IPS DF 6.9 (cell line): ENCODE data around the gene TMEFF1.

Experiments
- DNase-seq: peaks from one replicate; pipeline ENCODE4 v3.0.0-alpha.2; 2013; ENCODE audit warnings: low read depth, low spot score
- H3K27ac ChIP-seq: one replicate; pipeline ENCODE4 v1.5.1; 2013; ENCODE audit warnings: low read length, control low read depth
- H3K27me3 ChIP-seq: 2 replicates; pipeline ENCODE4 v1.6.1; 2013; ENCODE audit warnings: mild to moderate bottlenecking, low read length; ENCODE audit not compliant: control insufficient read depth, insufficient read depth
- H3K36me3 ChIP-seq: 2 replicates; pipeline ENCODE4 v1.6.1; 2013; ENCODE audit warnings: low read length; ENCODE audit not compliant: control insufficient read depth, insufficient read depth
- H3K4me1 ChIP-seq: 2 replicates; pipeline ENCODE4 v1.6.1; 2013; ENCODE audit warnings: low read length; ENCODE audit not compliant: control insufficient read depth, insufficient read depth
- H3K4me3 ChIP-seq: 2 replicates; pipeline ENCODE4 v1.5.1; 2013; ENCODE audit warnings: mild to moderate bottlenecking, low read length
- H3K9me3 ChIP-seq: 2 replicates; pipeline ENCODE4 v1.6.1; 2013; ENCODE audit warnings: low read length, inconsistent platforms; ENCODE audit not compliant: control insufficient read depth, insufficient read depth
- WGBS: extraction: QIAGEN DNeasy Blood & Tissue Kit; methylation state at CpG from one replicate; pipeline ENCODE4 v1.1.7; 2013; ENCODE audit warnings: mixed read lengths, missing lambda C conversion rate; ENCODE audit not compliant: insufficient read length, insufficient coverage; 5-methylcytosine and 5-hydroxymethylcytosine counted together

TMEFF1 gene

DNA sequence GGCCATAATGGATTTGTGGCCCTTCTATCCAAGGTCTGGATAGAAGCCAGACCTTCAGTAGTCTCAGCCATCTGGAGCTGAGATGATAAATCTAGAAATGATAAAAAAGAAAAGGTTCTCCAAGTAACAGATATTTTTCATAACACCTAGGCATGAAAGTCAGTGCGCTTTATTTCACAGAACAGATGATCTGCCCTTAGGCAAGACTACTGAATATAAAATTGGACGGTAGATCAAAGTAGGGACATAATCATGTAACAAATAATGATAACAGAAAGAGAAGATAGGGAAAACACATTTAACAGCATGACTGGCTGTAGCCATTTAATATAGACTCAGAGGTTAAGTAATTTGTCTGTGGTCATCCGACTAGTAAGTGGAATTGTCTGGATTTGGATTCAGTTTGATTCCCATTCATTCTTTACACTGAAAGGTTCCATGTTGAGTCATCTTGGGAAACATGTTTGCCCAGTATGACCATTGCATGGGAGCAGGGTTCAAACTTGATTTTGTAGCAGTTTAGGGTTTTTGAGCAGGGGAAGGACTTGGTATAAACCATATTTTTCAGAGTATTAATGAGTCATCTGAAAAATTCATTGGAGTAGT lies 100.8 kb downstream of the TMEFF1 start:
- Histone ChIP-seq H3K36me3 (no peaks in the 10 kb centered on the region), H3K9me3 (no peaks in the 10 kb centered on the region), H3K4me1 (no peaks in the 10 kb centered on the region), H3K27me3 (no peaks in the 10 kb centered on the region), H3K4me3 (no peak overlapping the region), H3K27ac (no peak overlapping the region)
- WGBS: no CpG with 5 or more reads among the region's 3 CpGs
- DNase-seq: no peak

DNA sequence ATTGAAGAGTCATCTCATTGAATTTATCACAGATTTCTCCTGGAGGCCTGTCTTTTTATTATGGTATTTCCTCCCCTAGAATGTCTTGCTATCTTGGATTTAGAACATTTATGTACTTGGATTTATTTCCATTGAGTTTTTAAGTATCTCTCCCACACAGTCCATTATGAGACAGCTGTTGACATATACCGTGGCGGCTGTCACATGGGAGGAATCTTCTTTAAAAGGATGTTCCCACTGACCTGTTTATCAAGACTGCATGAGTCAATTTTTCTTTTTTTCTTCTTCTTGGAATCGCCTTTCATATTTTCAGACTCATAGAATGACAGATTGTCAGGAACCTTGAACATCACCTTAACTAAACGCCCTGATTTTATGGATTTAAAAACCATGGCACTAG lies 102.1 kb downstream of the TMEFF1 start:
- H3K4me3 ChIP-seq: no peak overlapping the region
- WGBS: no CpG with 5 or more reads among the region's 4 CpGs
- H3K4me1 ChIP-seq: no peaks in the 10 kb centered on the region
- no peaks in the 10 kb centered on the region for H3K36me3 ChIP-seq
- H3K27me3 ChIP-seq: no peaks in the 10 kb centered on the region
- H3K27ac ChIP-seq: no peak overlapping the region
- H3K9me3 ChIP-seq: no peaks in the 10 kb centered on the region
- no peak for DNase-seq

- no peak overlapping the region for H3K4me3 ChIP-seq
- DNase-seq: no peak
- no peaks in the 10 kb centered on the region for H3K27me3 ChIP-seq
- no CpG with 5 or more reads among the region's 2 CpGs for WGBS
- no peaks in the 10 kb centered on the region for H3K36me3 ChIP-seq
- no peaks in the 10 kb centered on the region for H3K9me3 ChIP-seq
- H3K27ac ChIP-seq: no peak overlapping the region
- H3K4me1 ChIP-seq: no peaks in the 10 kb centered on the region
Measured at GRCh38 chr9:100575765-100576386, 102.9 kb downstream of the TMEFF1 start.

DNA sequence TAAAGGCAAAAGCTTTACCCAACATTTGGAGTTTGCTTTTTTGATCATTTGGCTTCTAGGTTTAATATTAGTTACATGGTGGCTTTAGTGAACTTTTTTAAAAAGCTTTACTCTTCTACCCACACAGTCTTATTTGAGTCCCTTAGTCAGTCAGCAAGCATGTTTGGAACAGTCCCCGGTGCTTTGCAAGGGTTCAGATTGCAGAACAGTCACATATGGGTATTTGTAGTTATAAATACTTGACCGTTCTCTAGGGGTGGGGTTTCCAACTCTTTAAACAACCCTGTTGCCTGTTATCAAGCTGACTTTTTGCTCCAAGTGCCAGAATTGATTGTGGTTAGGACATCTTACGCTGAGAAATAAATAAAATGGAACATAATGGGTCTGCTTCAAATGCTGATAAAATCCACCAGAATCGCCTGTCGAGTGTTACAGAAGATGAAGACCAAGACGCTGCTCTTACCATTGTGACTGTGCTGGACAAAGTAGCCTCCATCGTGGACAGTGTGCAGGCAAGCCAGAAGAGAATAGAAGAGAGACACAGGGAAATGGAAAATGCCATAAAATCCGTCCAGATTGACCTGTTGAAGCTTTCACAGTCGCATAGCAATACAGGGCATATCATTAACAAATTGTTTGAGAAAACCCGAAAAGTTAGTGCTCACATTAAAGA lies 105.0 kb downstream of the TMEFF1 start, which contains the start of gene CAVIN4:
Gene CAVIN4, plus strand, starts transcription at position 304 of the 673 bp plus-strand sequence. Its CDS starts 65 bp downstream, at position 369.
- WGBS: no CpG with 5 or more reads among the region's 10 CpGs
- Histone ChIP-seq H3K36me3 (no peaks in the 10 kb centered on the region), H3K27me3 (no peaks in the 10 kb centered on the region), H3K4me1 (no peaks in the 10 kb centered on the region), H3K9me3 (no peaks in the 10 kb centered on the region), H3K4me3 (no peak within 1 kb of the TSS), H3K27ac (no peak within 1 kb of the TSS)
- DNase-seq: no peak

DNA sequence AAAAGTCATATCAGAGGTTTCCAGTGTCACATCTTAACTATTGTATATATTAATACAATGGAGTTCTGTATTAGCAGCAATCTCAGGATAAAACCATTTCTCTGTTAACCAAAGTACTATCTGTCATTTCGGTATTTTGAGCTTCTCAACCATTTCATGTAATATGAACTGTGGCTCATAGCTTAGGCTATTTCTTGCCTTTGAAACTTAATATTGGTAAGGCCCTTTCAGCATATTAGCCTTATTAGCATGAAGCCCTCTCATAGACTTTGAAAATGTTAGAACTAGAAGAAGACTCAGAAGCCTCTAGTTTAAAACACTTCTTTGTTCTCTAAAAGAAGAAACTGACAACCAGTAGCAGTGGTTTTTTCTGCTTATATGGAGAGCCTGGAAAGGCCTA lies 105.7 kb downstream of the TMEFF1 start:
- no peak for DNase-seq
- no CpG with 5 or more reads among the region's 1 CpG for WGBS
- H3K4me3 ChIP-seq: no peak overlapping the region
- H3K36me3 ChIP-seq: no peaks in the 10 kb centered on the region
- H3K27me3 ChIP-seq: no peaks in the 10 kb centered on the region
- no peaks in the 10 kb centered on the region for H3K9me3 ChIP-seq
- no peaks in the 10 kb centered on the region for H3K4me1 ChIP-seq
- no peak overlapping the region for H3K27ac ChIP-seq

DNA sequence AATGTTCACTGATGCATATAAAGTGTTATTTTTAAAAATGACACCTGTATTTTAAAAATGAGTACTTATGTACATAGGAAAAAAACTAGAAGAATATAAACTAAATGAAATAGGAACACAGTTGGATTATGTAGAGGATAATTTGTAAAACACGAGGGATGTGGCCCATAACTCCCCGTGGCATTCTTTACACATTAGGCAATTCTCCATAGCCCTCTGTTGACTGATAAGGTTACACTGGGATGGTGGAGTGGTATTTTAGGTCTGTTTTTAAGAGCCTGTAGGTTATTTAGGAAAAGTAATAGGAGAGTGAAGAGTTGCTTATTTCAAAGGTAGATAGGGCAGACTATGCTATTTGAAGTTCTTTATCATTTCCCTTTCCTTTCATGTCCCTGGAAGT lies 106.7 kb downstream of the TMEFF1 start:
- Histone ChIP-seq H3K36me3 (0 out of 2 replicates have a peak, but pooled peaks cover 2% of the 10 kb centered on the region), H3K27me3 (no peaks in the 10 kb centered on the region)

DNA sequence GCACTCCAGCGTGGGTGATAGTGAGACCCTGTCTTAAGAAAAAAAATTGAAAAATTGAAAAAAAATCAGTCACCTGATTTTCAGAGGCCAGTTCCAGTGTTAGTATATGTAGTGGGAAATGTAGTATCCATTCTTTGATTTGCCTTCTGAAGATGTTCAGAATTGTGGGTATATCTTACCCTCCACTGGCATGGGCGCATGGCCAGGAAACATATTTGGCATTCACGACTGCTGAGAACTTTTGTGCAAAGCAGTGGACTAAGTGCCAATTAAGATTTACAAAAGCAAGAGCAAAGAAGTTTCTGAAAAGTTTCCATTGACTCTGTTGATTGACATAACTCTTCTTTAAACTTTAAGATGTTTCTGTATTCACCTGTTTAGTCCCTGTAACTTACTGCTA lies 107.3 kb downstream of the TMEFF1 start:
- peaks cover 2% of the 10 kb centered on the region; the same call in 1 of the 2 replicates for H3K36me3 ChIP-seq
- H3K27ac ChIP-seq: no peak overlapping the region
- H3K4me3 ChIP-seq: no peak overlapping the region
- H3K9me3 ChIP-seq: no peaks in the 10 kb centered on the region
- H3K27me3 ChIP-seq: no peaks in the 10 kb centered on the region
- DNase-seq: no peak
- WGBS: no CpG with 5 or more reads among the region's 3 CpGs
- no peaks in the 10 kb centered on the region for H3K4me1 ChIP-seq

More for the DNA sequence above, 106.7 kb downstream of the TMEFF1 start:
- DNase-seq: no peak
- H3K4me3 ChIP-seq: no peak overlapping the region
- H3K9me3 ChIP-seq: no peaks in the 10 kb centered on the region
- no CpG with 5 or more reads among the region's 2 CpGs for WGBS
- H3K27ac ChIP-seq: no peak overlapping the region
- no peaks in the 10 kb centered on the region for H3K4me1 ChIP-seq

- no peaks in the 10 kb centered on the region for H3K27me3 ChIP-seq
- no CpG with 5 or more reads among the region's 7 CpGs for WGBS
- no peaks in the 10 kb centered on the region for H3K9me3 ChIP-seq
- DNase-seq: no peak
- H3K36me3 ChIP-seq: peaks cover 7% of the 10 kb centered on the region; the same call in 1 of the 2 replicates
- H3K4me3 ChIP-seq: no peak overlapping the region
- no peaks in the 10 kb centered on the region for H3K4me1 ChIP-seq
- H3K27ac ChIP-seq: no peak overlapping the region
Measured at GRCh38 chr9:100581081-100581480, 108.1 kb downstream of the TMEFF1 start.

DNA sequence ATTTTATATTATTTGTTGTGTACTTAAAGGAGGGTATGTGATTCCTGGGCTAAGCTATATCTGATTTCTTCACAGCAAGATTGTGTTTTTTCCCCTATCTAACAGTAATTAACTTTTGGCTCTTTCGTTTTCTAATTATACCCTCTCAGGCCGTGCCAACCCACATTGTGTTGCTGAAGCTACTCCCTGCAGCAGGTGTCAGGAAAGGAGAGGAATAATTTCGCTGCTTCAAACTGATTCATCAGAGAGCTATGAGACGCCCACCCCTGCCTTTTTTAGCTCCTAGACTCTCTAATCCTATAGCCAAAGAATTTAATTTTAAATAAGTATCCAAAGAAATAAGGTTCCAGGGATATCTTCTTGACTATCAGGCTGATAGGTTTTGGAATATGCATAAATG lies 108.7 kb downstream of the TMEFF1 start:
- Histone ChIP-seq H3K4me3 (no peak overlapping the region), H3K9me3 (no peaks in the 10 kb centered on the region), H3K27ac (no peak overlapping the region), H3K27me3 (no peaks in the 10 kb centered on the region), H3K36me3 (peaks cover 8% of the 10 kb centered on the region; the same call in 1 of the 2 replicates), H3K4me1 (no peaks in the 10 kb centered on the region)
- WGBS: no CpG with 5 or more reads among the region's 4 CpGs
- no peak for DNase-seq

- H3K27ac ChIP-seq: no peak overlapping the region
- peaks cover 8% of the 10 kb centered on the region; the same call in 1 of the 2 replicates for H3K36me3 ChIP-seq
- H3K4me1 ChIP-seq: no peaks in the 10 kb centered on the region
- H3K4me3 ChIP-seq: no peak overlapping the region
- DNase-seq: no peak
- H3K9me3 ChIP-seq: no peaks in the 10 kb centered on the region
- WGBS: no CpG with 5 or more reads among the region's 5 CpGs
- H3K27me3 ChIP-seq: no peaks in the 10 kb centered on the region
Measured at GRCh38 chr9:100583014-100583802, 110.3 kb downstream of the TMEFF1 start.
